DND-41 (cell line): ENCODE measurements around the gene METTL21A.
"Not testable (repeated sequence)": the region's sequence is repeated elsewhere in the genome, so short reads cannot be mapped to it uniquely, and the experiment has no call there.

ENCODE experiments used
- ATAC-seq: fragments of 200-7000 bp; cut with Tn5 transposase; 3 replicates; pipeline ENCODE4 v1.9.1; 2021; ENCODE audit warnings: low read depth; ENCODE audit not compliant: insufficient read depth
- DNase-seq: peaks from one replicate; pipeline ENCODE4 v3.0.0-alpha.2; 2020
- H2AFZ ChIP-seq: 2 replicates; pipeline ENCODE4 v1.6.0; 2012; ENCODE audit warnings: low read depth, low read length
- H3K27ac ChIP-seq: 2 replicates; pipeline ENCODE4 v1.5.1; 2012; ENCODE audit warnings: low read length, inconsistent platforms
- H3K27me3 ChIP-seq: fragments of 200-600 bp; sonication (generic); 2 replicates; pipeline ENCODE4 v1.6.0; 2012; ENCODE audit warnings: low read length, mild to moderate bottlenecking, inconsistent platforms; ENCODE audit not compliant: insufficient read depth, poor library complexity
- H3K36me3 ChIP-seq: 2 replicates; pipeline ENCODE4 v1.5.1; 2012; ENCODE audit warnings: low read length, inconsistent platforms; ENCODE audit not compliant: insufficient read depth
- H3K4me1 ChIP-seq: 2 replicates; pipeline ENCODE4 v1.5.1; 2012; ENCODE audit warnings: mild to moderate bottlenecking, low read length; ENCODE audit not compliant: insufficient read depth
- H3K4me2 ChIP-seq: 2 replicates; pipeline ENCODE4 v1.6.0; 2012; ENCODE audit warnings: mild to moderate bottlenecking, moderate library complexity, low read length, inconsistent platforms; ENCODE audit not compliant: insufficient read depth
- H3K4me3 ChIP-seq, 2 experiments: fragments of 200-600 bp in 1 of 2; shearing (Covaris generic) in 1 of 2; 2 replicates each; pipeline ENCODE4 v1.5.1; 2012 to 2016; ENCODE audit warnings: inconsistent platforms in 2 of 2, low read length in 2 of 2, mild to moderate bottlenecking in 2 of 2, low read depth in 1 of 2, moderate library complexity in 1 of 2
- H3K79me2 ChIP-seq: 2 replicates; pipeline ENCODE4 v1.6.0; 2012; ENCODE audit warnings: low read length, inconsistent platforms; ENCODE audit not compliant: insufficient read depth
- H3K9ac ChIP-seq: 2 replicates; pipeline ENCODE4 v1.6.0; 2012; ENCODE audit warnings: low read depth, mild to moderate bottlenecking, inconsistent platforms, low read length, moderate library complexity
- H3K9me3 ChIP-seq: 2 replicates; pipeline ENCODE4 v1.5.1; 2012; ENCODE audit warnings: low read length, moderate library complexity, mild to moderate bottlenecking, inconsistent platforms; ENCODE audit not compliant: insufficient read depth, severe bottlenecking
- H4K20me1 ChIP-seq: 2 replicates; pipeline ENCODE4 v1.6.0; 2012; ENCODE audit warnings: low read length; ENCODE audit not compliant: insufficient read depth
- EZH2 ChIP-seq: IDR thresholded peaks from 3 replicates; pipeline ENCODE4 v1.6.1; 2012; ENCODE audit warnings: borderline replicate concordance, low read depth, mild to moderate bottlenecking, moderate library complexity, low read length, inconsistent platforms; ENCODE audit not compliant: severe bottlenecking
- TF ChIP-seq, protein P1 (sequence below): IDR thresholded peaks from 2 replicates; pipeline ENCODE4 v1.5.1; 2012; ENCODE audit warnings: borderline replicate concordance, low read length, moderate library complexity, mild to moderate bottlenecking; ENCODE audit not compliant: poor library complexity, severe bottlenecking; ENCODE audit errors: extremely low read depth

METTL21A gene

DNA sequence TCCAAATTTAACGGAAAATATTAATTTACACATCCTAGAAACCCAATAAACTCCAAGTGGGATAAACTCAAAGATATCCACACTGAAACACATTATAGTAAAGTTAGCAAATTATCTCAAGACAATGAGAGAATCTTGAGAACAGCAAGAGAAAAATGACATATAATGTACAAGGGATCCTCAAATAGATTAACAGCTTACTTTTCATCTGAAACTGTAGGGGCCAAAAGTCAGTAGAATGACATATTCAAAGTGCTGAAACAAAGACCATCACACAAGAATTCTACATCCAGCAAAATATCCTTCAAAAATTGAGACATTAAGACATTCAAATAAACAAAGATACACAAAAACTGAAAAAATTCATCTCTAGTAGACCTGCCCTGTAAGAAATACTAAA lies 18.7 kb upstream of the METTL21A start:
- TF ChIP-seq EZH2, result no peak
- TF ChIP-seq, protein P1, sequence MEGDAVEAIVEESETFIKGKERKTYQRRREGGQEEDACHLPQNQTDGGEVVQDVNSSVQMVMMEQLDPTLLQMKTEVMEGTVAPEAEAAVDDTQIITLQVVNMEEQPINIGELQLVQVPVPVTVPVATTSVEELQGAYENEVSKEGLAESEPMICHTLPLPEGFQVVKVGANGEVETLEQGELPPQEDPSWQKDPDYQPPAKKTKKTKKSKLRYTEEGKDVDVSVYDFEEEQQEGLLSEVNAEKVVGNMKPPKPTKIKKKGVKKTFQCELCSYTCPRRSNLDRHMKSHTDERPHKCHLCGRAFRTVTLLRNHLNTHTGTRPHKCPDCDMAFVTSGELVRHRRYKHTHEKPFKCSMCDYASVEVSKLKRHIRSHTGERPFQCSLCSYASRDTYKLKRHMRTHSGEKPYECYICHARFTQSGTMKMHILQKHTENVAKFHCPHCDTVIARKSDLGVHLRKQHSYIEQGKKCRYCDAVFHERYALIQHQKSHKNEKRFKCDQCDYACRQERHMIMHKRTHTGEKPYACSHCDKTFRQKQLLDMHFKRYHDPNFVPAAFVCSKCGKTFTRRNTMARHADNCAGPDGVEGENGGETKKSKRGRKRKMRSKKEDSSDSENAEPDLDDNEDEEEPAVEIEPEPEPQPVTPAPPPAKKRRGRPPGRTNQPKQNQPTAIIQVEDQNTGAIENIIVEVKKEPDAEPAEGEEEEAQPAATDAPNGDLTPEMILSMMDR, result no peak
- Histone ChIP-seq H3K4me1 (no peaks in the 10 kb centered on the region), H2AFZ (no peak overlapping the region), H3K36me3 (no peaks in the 10 kb centered on the region), H3K27me3 (no peaks in the 10 kb centered on the region), H3K9me3 (no peaks in the 10 kb centered on the region), H4K20me1 (no peaks in the 10 kb centered on the region), H3K27ac (no peak overlapping the region), H3K79me2 (no peaks in the 10 kb centered on the region), H3K4me2 (no peak overlapping the region), H3K9ac (no peak overlapping the region), H3K4me3 (no peak overlapping the region)
- no peak for ATAC-seq
- no peak for DNase-seq

DNA sequence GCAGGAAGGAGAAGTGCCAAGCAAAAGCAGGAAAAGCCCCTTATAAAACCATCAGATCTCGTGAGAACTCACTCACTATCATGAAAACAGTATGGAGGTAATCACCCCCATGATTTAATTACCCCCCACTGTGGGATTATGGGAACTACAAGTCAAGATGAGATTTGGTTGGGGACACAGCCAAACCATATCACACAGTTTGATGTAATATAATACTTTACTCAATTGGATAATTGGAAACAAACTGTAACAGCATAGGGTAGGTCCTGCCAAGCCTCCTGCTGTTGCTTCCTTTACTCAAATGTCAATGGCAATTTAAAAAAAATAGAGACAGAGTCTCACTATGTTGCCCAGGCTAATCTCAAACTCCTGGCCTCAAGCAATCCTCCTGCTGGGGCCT lies 15.5 kb upstream of the METTL21A start:
- no peak overlapping the region for H3K4me2 ChIP-seq
- H3K27ac ChIP-seq, result no peak overlapping the region
- ATAC-seq, result no peak
- H3K9ac ChIP-seq, result no peak overlapping the region
- no peak overlapping the region for H2AFZ ChIP-seq
- H3K36me3 ChIP-seq, result no peaks in the 10 kb centered on the region
- H3K79me2 ChIP-seq, result no peaks in the 10 kb centered on the region
- no peaks in the 10 kb centered on the region for H3K9me3 ChIP-seq
- H3K4me3 ChIP-seq, result no peak overlapping the region
- no peaks in the 10 kb centered on the region for H3K27me3 ChIP-seq
- H3K4me1 ChIP-seq, result no peaks in the 10 kb centered on the region
- no peak for DNase-seq
- no peaks in the 10 kb centered on the region for H4K20me1 ChIP-seq
- TF ChIP-seq, protein P1, result no peak
- no peak for TF ChIP-seq EZH2

DNA sequence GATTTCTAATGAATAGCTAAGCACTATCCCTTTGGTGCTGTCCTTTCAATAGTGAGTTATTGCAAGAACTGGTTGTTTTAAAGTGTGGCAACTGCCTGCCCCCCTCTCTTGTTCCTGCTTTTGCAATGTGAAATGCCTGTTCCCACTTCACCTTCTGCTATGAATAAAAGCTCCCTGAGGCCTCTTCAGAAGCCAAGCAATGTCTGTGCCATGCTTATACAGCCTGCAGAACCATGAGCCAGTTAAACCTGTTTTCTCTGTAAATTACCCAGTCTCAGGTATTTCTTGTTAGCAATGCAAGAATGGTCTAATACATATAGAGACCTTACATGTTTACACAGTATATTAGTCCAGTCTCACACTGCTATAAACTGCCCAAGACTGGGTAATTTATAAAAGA lies 15.0 kb upstream of the METTL21A start:
- no peaks in the 10 kb centered on the region for H3K27me3 ChIP-seq
- no peaks in the 10 kb centered on the region for H3K9me3 ChIP-seq
- H3K36me3 ChIP-seq, result no peaks in the 10 kb centered on the region
- H3K4me2 ChIP-seq, result no peak overlapping the region
- no peaks in the 10 kb centered on the region for H3K4me1 ChIP-seq
- ATAC-seq (no peak), DNase-seq (no peak)
- no peak overlapping the region for H3K4me3 ChIP-seq
- H4K20me1 ChIP-seq, result no peaks in the 10 kb centered on the region
- H3K79me2 ChIP-seq, result no peaks in the 10 kb centered on the region
- H2AFZ ChIP-seq, result no peak overlapping the region
- H3K9ac ChIP-seq, result no peak overlapping the region
- no peak overlapping the region for H3K27ac ChIP-seq
- TF ChIP-seq, protein P1, result no peak
- TF ChIP-seq EZH2, result no peak

DNA sequence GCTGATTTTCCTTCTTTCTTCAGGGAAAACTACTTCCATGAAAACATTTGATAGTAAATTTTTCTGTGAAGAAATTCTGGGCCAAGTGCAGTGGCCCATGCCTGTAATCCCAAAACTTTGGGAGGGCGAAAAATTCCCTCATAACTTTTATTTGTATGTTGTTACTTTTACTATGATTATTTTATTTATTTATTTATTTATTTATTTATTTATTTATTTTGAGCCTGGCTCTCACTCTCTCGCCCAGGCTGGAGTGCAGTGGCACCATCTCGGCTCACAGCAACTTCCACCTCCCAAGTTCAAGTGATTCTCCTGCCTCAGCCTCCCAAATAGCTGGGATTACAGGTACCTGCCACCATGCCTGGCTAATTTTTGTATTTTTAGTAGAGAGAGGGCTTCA lies 14.1 kb upstream of the METTL21A start:
- H3K9ac ChIP-seq, ATAC-seq, H3K4me2 ChIP-seq, H4K20me1 ChIP-seq, H3K9me3 ChIP-seq, H3K4me1 ChIP-seq, H2AFZ ChIP-seq, H3K27me3 ChIP-seq, H3K36me3 ChIP-seq, H3K27ac ChIP-seq, DNase-seq, H3K79me2 ChIP-seq, H3K4me3 ChIP-seq: not testable (repeated sequence)
